HG03354 (cell line): Measurements from ENCODE around the gene ASB14.
"Not testable (repeated sequence)": the region's sequence is repeated elsewhere in the genome, so short reads cannot be mapped to it uniquely, and the experiment has no call there.

Experiments used
- ATAC-seq: cut with Tn5 transposase; IDR thresholded peaks from one replicate; pipeline ENCODE4 v1.9.1; 2021; ENCODE audit warnings: mild to moderate bottlenecking; ENCODE audit not compliant: unreplicated experiment, poor library complexity, severe bottlenecking

Gene ASB14

GRCh38 chr3:57292159-57292896 is at the start of gene ASB14:
ASB14 (minus strand) TSS chr3:57292685; CDS start chr3:57292033, 652 bp downstream.
- ATAC-seq = no peak

DNA sequence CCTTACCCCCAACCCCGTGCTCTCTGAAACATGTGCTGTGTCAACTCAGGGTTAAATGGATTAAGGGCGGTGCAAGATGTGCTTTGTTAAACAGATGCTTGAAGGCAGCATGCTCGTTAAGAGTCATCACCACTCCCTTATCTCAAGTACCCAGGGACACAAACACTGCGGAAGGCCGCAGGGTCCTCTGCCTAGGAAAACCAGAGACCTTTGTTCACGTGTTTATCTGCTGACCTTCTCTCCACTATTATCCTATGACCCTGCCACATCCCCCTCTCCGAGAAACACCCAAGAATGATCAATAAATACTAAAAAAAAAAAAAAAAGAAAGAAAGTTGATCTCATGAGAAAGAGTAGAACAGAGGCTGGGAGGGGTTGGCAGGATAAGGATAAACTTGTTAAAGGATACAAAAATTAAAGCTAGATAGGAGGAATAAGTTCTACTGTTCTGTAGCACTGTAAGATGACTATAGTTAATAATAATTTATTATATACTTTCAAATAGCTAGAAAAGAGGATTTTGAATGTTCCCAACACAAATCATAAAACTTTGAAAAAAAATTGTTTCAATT is 46.7 kb upstream of the ASB14 start:
- not testable (repeated sequence) for ATAC-seq

GRCh38 chr3:57338272-57339070 is 46.0 kb upstream of the ASB14 start:
- not testable (repeated sequence) for ATAC-seq

DNA sequence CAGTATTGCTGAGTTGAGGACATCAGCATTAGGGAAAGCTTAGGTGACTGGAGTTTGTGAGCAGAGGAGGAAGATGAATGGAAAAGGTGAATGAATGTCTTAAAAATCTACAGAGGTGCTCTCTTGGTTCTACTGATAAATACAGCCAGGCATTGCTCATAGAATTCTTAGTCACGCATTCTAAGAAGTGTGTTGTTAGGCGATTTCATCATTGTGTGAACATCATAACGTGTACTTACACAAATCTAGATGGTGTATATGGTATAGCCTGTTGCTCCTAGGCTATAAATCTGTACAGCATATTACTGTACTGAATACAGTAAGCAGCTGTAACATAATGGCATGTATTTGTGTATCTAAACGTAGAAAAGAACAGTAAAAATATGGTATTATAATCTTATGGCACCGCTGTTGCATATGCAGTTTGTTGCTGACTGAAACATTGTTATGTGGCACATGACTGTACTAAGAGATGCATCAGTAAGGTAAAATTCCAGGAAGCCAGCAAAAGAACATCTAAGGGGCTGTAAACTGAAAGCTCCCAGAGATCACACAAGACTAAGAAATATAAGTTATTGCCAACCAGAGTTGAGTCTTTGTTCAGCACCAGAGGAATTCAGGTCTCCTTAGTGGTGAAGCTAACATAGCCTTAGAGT is 42.9 kb upstream of the ASB14 start:
- ATAC-seq = no peak

DNA sequence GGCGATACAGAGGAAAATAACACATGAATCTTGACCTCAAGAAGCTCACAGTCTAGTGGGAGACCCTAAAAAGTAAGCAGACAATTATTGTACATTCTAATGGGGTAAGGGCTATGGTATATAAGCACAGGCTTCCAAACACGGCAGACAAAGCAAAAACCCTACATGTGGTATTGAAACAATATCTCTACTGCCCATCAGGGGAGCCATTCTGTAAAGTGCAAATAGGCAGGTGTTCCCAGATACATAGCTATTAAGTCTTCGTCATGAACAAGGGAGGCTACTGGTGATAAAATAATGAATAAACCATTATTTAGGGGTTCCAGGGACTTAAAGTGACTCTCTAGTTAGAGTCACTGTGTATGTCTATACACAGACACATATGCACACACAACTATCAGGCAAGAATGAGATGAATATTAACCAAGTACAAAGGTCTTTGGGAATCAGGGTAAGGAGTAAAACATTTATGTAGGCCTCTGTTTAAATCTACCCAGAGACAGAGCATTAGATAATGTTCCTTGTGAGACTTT is 38.7 kb upstream of the ASB14 start:
- no peak for ATAC-seq

- ATAC-seq = not testable (repeated sequence)
These were observed 34.0 kb upstream of the ASB14 start for GRCh38 chr3:57326498-57326897.

DNA sequence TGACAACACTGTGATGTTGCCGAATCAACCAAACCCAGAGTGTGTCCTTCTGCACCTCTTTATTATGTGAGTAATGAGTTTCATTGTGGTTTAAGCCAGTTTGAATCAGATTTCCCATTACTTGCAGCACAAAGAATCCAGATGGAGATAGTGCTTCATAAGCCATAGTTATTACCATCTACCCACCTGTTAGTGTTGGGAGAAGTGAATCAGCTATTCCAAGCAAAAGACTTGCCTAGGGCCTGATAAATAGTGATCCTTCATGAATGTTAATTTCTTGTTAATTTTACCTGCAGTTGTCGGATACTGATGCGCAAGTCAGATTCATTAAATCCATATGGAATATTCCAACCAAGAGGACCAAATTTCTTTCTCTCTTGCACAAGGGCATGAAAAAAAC is 21.7 kb upstream of the ASB14 start:
- no peak for ATAC-seq

DNA sequence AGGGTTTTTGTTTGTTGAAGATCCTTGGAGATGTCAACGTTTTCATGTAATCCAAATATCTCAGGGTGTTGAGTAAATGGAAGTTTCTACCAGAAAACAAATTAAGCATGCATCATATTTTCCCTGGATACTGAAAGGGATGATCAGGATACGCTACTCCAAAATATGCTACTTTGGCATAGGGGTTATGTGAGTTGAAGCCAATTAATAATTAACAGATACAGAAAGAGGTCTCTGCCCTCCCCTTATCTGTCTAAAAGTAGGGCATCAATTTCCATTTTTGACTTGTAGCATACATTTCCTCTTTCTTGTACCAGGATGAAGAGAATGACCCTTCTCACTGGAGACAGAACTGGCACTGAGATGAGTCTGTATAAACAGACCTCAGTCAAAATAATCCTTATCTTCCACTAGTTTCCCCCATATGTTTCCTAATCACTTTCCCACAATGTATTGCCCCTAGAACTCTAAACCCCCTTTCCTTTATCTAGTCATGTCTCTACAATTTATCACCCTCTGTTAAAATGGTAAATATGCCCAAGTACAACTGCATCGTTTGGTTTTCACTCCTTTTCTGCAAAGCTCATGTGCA is 17.4 kb upstream of the ASB14 start:
- no peak for ATAC-seq

GRCh38 chr3:57303520-57303919 is 11.0 kb upstream of the ASB14 start:
- ATAC-seq = not testable (repeated sequence)

- ATAC-seq = no peak
These were observed 5.6 kb upstream of the ASB14 start for GRCh38 chr3:57298041-57298440.

DNA sequence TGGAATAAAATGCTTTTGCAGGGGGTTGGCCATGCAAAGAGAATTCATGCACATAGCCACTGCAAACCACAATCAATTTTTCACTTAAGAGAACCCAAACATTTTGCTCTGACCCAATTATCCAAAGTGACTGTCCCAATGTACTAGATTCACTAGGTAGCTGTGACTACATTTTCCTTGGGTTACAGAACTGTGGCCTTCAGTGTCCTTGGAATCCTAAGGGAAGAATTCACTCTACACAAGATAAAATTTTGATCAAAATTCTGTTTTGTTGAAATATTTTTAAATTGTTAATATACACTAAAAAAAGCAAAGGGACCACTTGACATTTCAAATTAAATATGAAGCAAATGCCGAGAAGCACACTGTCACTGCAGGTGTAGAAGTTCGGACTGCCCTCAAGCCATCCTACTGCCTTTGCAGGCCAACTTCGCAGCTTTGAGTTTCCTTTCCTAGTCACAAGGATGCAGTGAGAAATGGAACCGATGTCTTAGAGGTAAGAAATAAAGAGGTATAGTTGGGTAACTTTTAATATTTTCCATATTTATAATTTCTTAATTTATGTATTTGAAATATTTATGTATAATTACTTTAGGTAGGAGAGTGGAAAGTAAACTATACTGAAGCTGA is 527 bp upstream of the ASB14 start:
- no peak for ATAC-seq

DNA sequence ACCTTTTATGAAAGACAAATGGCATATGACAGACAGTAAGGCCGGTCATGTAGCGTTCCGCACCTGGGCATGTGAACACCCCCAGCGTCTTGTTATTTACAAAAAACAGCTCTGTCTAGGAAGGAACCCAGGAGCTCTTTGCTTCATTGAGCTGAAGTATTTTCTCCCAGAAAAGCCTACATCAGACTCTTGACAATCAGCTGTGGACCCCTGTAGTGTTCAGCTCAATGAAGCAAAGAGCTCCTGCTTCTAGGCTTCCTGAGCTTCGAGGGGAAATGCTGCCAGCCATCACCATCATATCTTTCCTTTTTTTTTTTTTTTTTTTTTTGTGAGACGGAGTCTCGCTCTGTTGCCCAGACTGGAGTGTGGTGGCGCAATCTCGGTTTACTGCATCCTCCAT is 4.1 kb downstream of the ASB14 start:
- no peak for ATAC-seq

- no peak for ATAC-seq
These were observed 5.3 kb downstream of the ASB14 start for GRCh38 chr3:57287205-57287604.

DNA sequence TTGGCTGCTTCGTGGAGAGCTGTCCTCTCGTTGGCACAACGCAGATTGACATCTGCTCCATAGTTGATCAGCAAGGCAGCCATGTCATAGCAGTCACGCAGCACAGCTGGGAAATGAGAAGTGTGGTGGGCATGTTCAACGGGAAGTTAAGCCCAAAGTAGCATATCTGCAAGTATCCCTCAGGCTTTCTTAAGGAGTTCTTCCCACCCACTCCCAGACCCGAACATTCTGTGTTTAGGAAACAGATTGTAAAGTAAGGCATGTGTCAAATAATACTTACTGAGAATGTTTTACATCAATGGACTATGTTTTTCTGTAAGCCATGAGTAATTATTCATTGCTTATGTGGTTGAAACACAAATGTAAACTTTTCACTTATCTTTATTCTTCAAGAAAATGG is 9.2 kb downstream of the ASB14 start:
- no peak for ATAC-seq

DNA sequence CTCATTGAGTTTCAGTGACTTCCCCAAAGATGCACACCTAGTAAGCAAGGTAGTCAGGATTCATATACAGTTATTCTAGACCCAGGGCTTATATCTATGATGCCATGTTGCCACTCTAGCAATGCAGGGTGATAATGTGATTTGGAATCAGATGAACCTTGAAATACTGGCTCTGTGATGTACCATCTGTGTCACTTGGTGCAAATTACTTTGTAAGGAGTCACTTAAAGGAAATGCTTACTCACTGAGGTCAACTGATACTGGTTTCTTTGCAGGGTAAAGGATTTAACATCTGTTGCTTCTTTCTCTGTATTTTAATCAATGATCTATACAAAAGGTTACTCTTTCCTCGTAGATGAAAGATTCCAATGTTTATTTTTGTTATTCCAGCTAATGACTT is 10.8 kb downstream of the ASB14 start:
- no peak for ATAC-seq

- ATAC-seq = no peak
These were observed 12.8 kb downstream of the ASB14 start for GRCh38 chr3:57279685-57280084.

GRCh38 chr3:57278237-57278636 is 14.2 kb downstream of the ASB14 start:
- ATAC-seq = no peak

DNA sequence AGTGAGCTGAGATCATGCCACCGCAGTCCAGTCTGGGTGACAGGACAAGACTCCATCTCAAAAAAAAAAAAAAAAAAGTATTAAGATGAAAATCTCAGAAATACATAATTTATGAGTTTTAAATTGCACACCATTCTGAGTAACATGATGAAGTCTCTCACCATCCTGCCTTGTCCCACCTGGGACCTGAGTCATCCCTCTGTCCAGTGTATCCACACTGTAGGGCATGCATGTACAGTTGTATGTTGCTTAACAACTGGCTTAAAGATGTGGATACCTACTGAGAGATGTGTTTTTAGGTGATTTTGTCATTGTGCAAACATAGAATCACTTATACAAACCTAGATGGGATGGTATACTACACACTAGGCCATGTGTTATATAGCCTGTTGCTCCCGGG is 17.1 kb downstream of the ASB14 start:
- no peak for ATAC-seq

DNA sequence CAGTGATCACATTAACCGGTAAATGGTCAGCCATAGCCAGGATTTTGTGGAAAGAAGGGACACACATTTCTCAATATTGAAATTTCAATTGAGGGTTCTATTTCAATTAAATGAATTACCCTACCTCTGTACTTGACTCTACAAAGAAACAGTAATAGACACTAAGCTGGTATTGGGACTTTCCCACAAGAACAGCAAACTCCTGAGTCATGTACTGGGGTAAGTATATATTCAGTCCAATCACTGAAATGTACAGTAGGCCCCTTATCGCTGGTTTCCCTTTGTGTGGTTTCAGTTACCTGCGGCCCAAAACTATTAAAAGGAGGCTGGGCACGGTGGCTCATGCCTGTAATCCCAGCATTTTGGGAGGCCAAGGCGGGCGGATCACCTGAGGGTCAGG is 17.6 kb downstream of the ASB14 start:
- ATAC-seq = no peak
